Measurements from ENCODE around the gene BDKRB2. TPM values are rescaled to one million over a fixed set of nuclear protein-coding genes. Genes with fewer than 3 reads are reported as not detected.

Gene BDKRB2
- total RNA-seq, 1 experiment from 2014 or later, result 0.49 TPM

DNA sequence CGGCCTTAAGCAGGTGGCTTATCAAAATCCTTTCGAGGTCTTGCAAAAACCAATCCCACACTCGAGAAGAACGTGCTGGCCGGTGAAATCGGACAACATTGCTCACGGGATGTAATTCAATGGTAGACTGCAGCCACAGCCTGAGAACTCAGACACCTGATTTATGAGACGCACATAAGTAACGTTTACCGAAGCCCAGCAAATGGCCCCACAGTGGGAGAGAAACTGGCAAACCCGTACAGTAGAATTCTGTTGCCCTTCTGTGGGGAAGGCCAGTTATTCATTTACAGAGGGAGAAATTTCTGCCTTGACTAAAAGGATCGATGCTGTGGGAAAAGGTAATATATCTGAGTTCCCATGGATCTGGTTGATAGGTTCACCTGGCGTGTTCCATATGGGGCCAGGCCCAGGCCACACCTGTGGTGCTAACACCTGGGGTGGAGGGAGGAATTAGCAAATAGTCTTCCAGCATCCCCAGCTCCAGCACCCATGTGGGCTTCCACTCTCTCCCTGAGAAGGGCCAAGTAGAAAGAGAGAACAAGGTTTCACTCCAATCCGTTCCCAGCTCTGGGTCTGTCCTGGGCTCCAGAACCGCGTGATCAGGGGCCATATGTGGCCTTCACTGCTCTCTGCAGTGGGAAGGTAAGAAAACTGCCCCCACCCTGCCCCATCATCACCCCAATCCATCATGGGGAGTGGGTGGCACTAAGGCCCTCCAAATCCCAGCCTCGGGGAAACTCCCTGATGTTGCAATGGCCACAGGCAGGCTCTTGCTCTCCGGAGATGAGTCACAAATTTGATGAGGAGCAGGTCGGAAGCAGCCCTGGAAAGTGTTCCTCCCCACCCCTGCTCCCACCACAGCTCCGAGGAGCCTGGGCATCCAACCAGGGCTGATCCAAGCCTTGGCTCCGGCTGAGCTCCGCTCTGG is 64.1 kb downstream of the BDKRB2 start:
- no peak overlapping the region for H3K9ac ChIP-seq (ENCODE audit: low read length)
- H3K36me3 ChIP-seq (ENCODE audit: control insufficient read depth in 1 of 2, insufficient read depth in 2 of 2, low read length in 2 of 2), result no peaks in the 10 kb centered on the region
- ATAC-seq (no peak), DNase-seq (ENCODE audit: low read depth, low spot score) (no peak)
- H3K9me2 ChIP-seq (ENCODE audit: insufficient read depth), result no peaks in the 10 kb centered on the region
- H3K27ac ChIP-seq (ENCODE audit: low read depth, low read length), result no peak overlapping the region
- H3K4me1 ChIP-seq (ENCODE audit: control insufficient read depth in 1 of 2, insufficient read depth in 2 of 2, low read length in 2 of 2), result no peaks in the 10 kb centered on the region
- H2AFZ ChIP-seq (ENCODE audit: low read depth, low read length, poor library complexity, severe bottlenecking), result no peak overlapping the region
- ChIA-PET POLR2A (no interaction called here), CTCF (no interaction called here), RAD21 (ENCODE audit: low non-redundant PET in 1 of 2, low total read pairs in 2 of 2, uncharacterized antibody in 2 of 2, unreplicated experiment in 2 of 2) (no interaction called here)
- intact Hi-C loops (cut with micrococcal nuclease), result no loop called here
- H3K4me2 ChIP-seq (ENCODE audit: low read length), result no peak overlapping the region
- H3K4me3 ChIP-seq (replicated peaks in 1 of 2; ENCODE audit: low read depth in 1 of 2, low read length in 2 of 2), result no peak overlapping the region
- peaks cover 0 to 9% of the 10 kb centered on the region in 2 experiments; a peak in 1 of 4 replicates for H3K9me3 ChIP-seq (ENCODE audit: control insufficient read depth in 1 of 2, insufficient read depth in 1 of 2, low read depth in 1 of 2, low read length in 2 of 2)
- no peaks in the 10 kb centered on the region for H3K27me3 ChIP-seq (ENCODE audit: insufficient read depth, low read length)
- BruUV-seq (replicated peaks), result no TSS peak
- TF ChIP-seq CEBPB (IDR thresholded peaks at IDR 0.05; ENCODE audit: low read depth) (peak; percentile 53), EZH2phosphoT487 (IDR thresholded peaks at IDR 0.05; ENCODE audit: borderline replicate concordance) (no peak)
- H4K20me1 ChIP-seq (ENCODE audit: insufficient read depth), result no peaks in the 10 kb centered on the region
- H3K79me2 ChIP-seq (ENCODE audit: insufficient read depth, low read length), result no peaks in the 10 kb centered on the region

DNA sequence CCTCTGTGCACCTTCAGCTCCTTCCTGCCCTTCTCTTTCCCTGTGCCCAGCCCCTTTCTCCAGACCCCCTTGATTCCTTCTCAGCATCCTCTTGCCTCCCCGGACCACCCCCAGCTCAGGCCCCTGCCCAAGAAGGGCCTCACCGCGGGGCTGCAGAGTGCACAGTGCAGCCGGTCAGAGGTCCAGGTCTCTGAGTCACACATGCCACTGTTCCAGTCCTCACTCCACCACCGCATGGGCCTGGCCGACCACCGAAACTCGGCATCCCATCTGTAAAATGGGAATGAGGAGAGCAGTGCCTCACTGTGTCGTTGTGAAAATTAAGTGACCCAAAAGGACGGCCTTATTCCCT is 64.7 kb downstream of the BDKRB2 start:
- no peak overlapping the region for H3K27ac ChIP-seq (ENCODE audit: low read depth, low read length)
- H3K9me3 ChIP-seq (ENCODE audit: control insufficient read depth in 1 of 2, insufficient read depth in 1 of 2, low read depth in 1 of 2, low read length in 2 of 2), result peaks cover 0 to 9% of the 10 kb centered on the region in 2 experiments; a peak in 1 of 4 replicates
- H3K4me1 ChIP-seq (ENCODE audit: control insufficient read depth in 1 of 2, insufficient read depth in 2 of 2, low read length in 2 of 2), result no peaks in the 10 kb centered on the region
- no peaks in the 10 kb centered on the region for H3K27me3 ChIP-seq (ENCODE audit: insufficient read depth, low read length)
- intact Hi-C loops (cut with micrococcal nuclease), result no loop called here
- no peak for DNase-seq (ENCODE audit: low read depth, low spot score)
- no peak overlapping the region for H3K9ac ChIP-seq (ENCODE audit: low read length)
- no peak overlapping the region for H3K4me3 ChIP-seq (replicated peaks in 1 of 2; ENCODE audit: low read depth in 1 of 2, low read length in 2 of 2)
- no peaks in the 10 kb centered on the region for H4K20me1 ChIP-seq (ENCODE audit: insufficient read depth)
- ChIA-PET RAD21 (ENCODE audit: low non-redundant PET in 1 of 2, low total read pairs in 2 of 2, uncharacterized antibody in 2 of 2, unreplicated experiment in 2 of 2) (no interaction called here), CTCF (no interaction called here), POLR2A (no interaction called here)
- ATAC-seq, result no peak
- H3K36me3 ChIP-seq (ENCODE audit: control insufficient read depth in 1 of 2, insufficient read depth in 2 of 2, low read length in 2 of 2), result no peaks in the 10 kb centered on the region
- no peaks in the 10 kb centered on the region for H3K79me2 ChIP-seq (ENCODE audit: insufficient read depth, low read length)
- H3K9me2 ChIP-seq (ENCODE audit: insufficient read depth), result no peaks in the 10 kb centered on the region
- H2AFZ ChIP-seq (ENCODE audit: low read depth, low read length, poor library complexity, severe bottlenecking), result no peak overlapping the region
- no peak overlapping the region for H3K4me2 ChIP-seq (ENCODE audit: low read length)
- no peak for TF ChIP-seq ELF1 (IDR thresholded peaks at IDR 0.05; ENCODE audit: borderline replicate concordance, low read depth)
- no TSS peak for BruUV-seq (replicated peaks)

Data from HCT116 (cell line).